ENCODE results near the gene BEND6.
A peak's percentile ranks its signal among the peaks of the same experiment; 100 is the strongest.

BEND6 gene

GRCh38 chr6:56954403-56955170, at the start of gene BEND6:
Gene BEND6, plus strand, starts transcription at chr6:56955107. Its CDS starts 26,704 bp downstream, at chr6:56981811.
- DNase-seq = peak; percentile 49 to 50

- no peak for DNase-seq
Observed at GRCh38 chr6:56905378-56905777, 49.5 kb upstream of the BEND6 start.

GRCh38 chr6:56906752-56907151, 48.2 kb upstream of the BEND6 start:
- DNase-seq = no peak

- no peak for DNase-seq
Observed at GRCh38 chr6:56909115-56909907, 45.6 kb upstream of the BEND6 start.

GRCh38 chr6:56911847-56912246, 43.1 kb upstream of the BEND6 start:
- no peak for DNase-seq

- DNase-seq = no peak
Observed at GRCh38 chr6:56913285-56914074, 41.4 kb upstream of the BEND6 start.

GRCh38 chr6:56914798-56915658, 39.9 kb upstream of the BEND6 start:
- DNase-seq = no peak

- DNase-seq = no peak
Observed at GRCh38 chr6:56915832-56916231, 39.1 kb upstream of the BEND6 start.

- no peak for DNase-seq
Observed at GRCh38 chr6:56916849-56917551, 37.9 kb upstream of the BEND6 start.

GRCh38 chr6:56922645-56923044, 32.3 kb upstream of the BEND6 start:
- no peak for DNase-seq

- no peak for DNase-seq
Observed at GRCh38 chr6:56923565-56923964, 31.3 kb upstream of the BEND6 start.

- peak; percentile 9 to 25 for DNase-seq
Observed at GRCh38 chr6:56927538-56928453, 27.1 kb upstream of the BEND6 start.

GRCh38 chr6:56930846-56931245, 24.1 kb upstream of the BEND6 start:
- DNase-seq = no peak

GRCh38 chr6:56932910-56933477, 21.9 kb upstream of the BEND6 start:
- no peak for DNase-seq

- DNase-seq = no peak
Observed at GRCh38 chr6:56933650-56934049, 21.3 kb upstream of the BEND6 start.

- DNase-seq = no peak
Observed at GRCh38 chr6:56934876-56935275, 20.0 kb upstream of the BEND6 start.

GRCh38 chr6:56936466-56936865, 18.4 kb upstream of the BEND6 start:
- no peak for DNase-seq

- DNase-seq = no peak
Observed at GRCh38 chr6:56938649-56939191, 16.2 kb upstream of the BEND6 start.

GRCh38 chr6:56940463-56940862, 14.4 kb upstream of the BEND6 start:
- DNase-seq = no peak

GRCh38 chr6:56940977-56941376, 13.9 kb upstream of the BEND6 start:
- no peak for DNase-seq

Data from AML-193 (cell line).